ENCODE data around the gene DYRK1A.

- TF ChIP-seq POLR2AphosphoS5 (IDR thresholded peaks at IDR 0.05; ENCODE audit: low read depth, low read length) (no peak), SPI1 (IDR thresholded peaks at IDR 0.05; ENCODE audit: low read depth, low read length) (no peak), POLR2A (IDR thresholded peaks at IDR 0.05; ENCODE audit: low read depth, low read length) (no peak), TAF1 (IDR thresholded peaks at IDR 0.05; ENCODE audit: low read depth, low read length) (no peak), POU2F2 (IDR thresholded peaks at IDR 0.05; ENCODE audit: low read depth, low read length) (no peak)
Measured at GRCh38 chr21:37357691-37358090, 8.9 kb upstream of the DYRK1A start.

Data from GM12891 (cell line).